Panc1 (cell line): ENCODE measurements around the gene ZNF710. TPM values are rescaled to one million over a fixed set of nuclear protein-coding genes. Genes with fewer than 3 reads are reported as not detected.
A peak's percentile ranks its signal among the peaks of the same experiment; 100 is the strongest.
"Not testable (repeated sequence)": the region's sequence is repeated elsewhere in the genome, so short reads cannot be mapped to it uniquely, and the experiment has no call there.

Source experiments
- ATAC-seq: fragments of 200-7000 bp; cut with Tn5 transposase; 2 replicates; pipeline ENCODE4 v1.9.1; 2020; ENCODE audit warnings: mild to moderate bottlenecking, moderate library complexity
- Bru-seq: library from RNA; stranded (reverse); fragments of 400-500 nt; gene quantifications from one replicate; lab custom pipeline; 2021; lab: Mats Ljungman, UMichigan
- BruChase-seq, 2 experiments: library from RNA; stranded (reverse); fragments of 400-500 nt; gene quantifications; one replicate each; lab custom pipeline; 2021; lab: Mats Ljungman, UMichigan
- BruUV-seq: library from RNA; stranded (reverse); fragments of 400-500 nt; replicated peaks from 2 replicates; lab custom pipeline; 2021; lab: Mats Ljungman, UMichigan
- CTCF ChIA-PET: fragments of 300-600 bp; sonication (Branson Sonifier 250); formaldehyde crosslinking; loops from one replicate; lab custom pipeline; 2022; ENCODE audit warnings: antibody characterized with exemption; lab: Charles Lee
- POLR2A ChIA-PET: fragments of 300-600 bp; sonication (Branson Sonifier 250); formaldehyde crosslinking; loops from one replicate; lab custom pipeline; 2022; ENCODE audit warnings: antibody characterized with exemption; lab: Charles Lee
- DNase-seq: peaks from one replicate; pipeline ENCODE4 v3.0.0-alpha.2; 2010; ENCODE audit warnings: low read depth, low spot score
- H3K27ac ChIP-seq: 2 replicates; pipeline ENCODE4 v1.5.1; 2011; ENCODE audit warnings: mild to moderate bottlenecking, low read length, inconsistent platforms
- H3K27me3 ChIP-seq: fragments of 200-500 bp; sonication (Bioruptor generic); 2 replicates; pipeline ENCODE4 v1.6.0; 2014; ENCODE audit warnings: low read length, inconsistent platforms; ENCODE audit not compliant: control insufficient read depth, insufficient read depth
- H3K36me3 ChIP-seq: fragments of 200-500 bp; sonication (Bioruptor generic); 2 replicates; pipeline ENCODE4 v1.5.1; 2014; ENCODE audit warnings: inconsistent platforms, mild to moderate bottlenecking, low read length, moderate library complexity; ENCODE audit not compliant: control insufficient read depth, insufficient read depth
- H3K4me1 ChIP-seq: 2 replicates; pipeline ENCODE4 v1.5.1; 2011; ENCODE audit warnings: inconsistent platforms, mild to moderate bottlenecking, low read length, moderate library complexity; ENCODE audit not compliant: control insufficient read depth, insufficient read depth
- H3K4me3 ChIP-seq, 2 experiments: 2 replicates each; pipeline ENCODE4 v1.5.1; 2011 to 2012; ENCODE audit warnings: low read depth in 2 of 2, low read length in 2 of 2, mild to moderate bottlenecking in 2 of 2, inconsistent platforms in 1 of 2, moderate library complexity in 1 of 2
- H3K9me3 ChIP-seq: fragments of 200-500 bp; sonication (Bioruptor generic); 2 replicates; pipeline ENCODE4 v1.5.1; 2014; ENCODE audit warnings: low read depth, mild to moderate bottlenecking, inconsistent platforms, low read length, moderate library complexity; ENCODE audit not compliant: control insufficient read depth, insufficient read depth
- CTCF ChIP-seq: fragments of 450-650 bp; IDR thresholded peaks from 2 replicates; pipeline ENCODE4 v1.5.1; 2017; ENCODE audit warnings: mild to moderate bottlenecking
- POLR2AphosphoS5 ChIP-seq: IDR thresholded peaks from 2 replicates; pipeline ENCODE4 v1.6.1; 2012; ENCODE audit warnings: mild to moderate bottlenecking, low read depth, low read length, moderate library complexity
- REST ChIP-seq, 2 experiments: IDR thresholded peaks; 2 replicates each; pipeline ENCODE4 v1.6.1; 2011 to 2012; ENCODE audit warnings: low read depth in 2 of 2, control low read depth in 1 of 2, low read length in 1 of 2, mild to moderate bottlenecking in 1 of 2, moderate library complexity in 1 of 2; ENCODE audit not compliant: insufficient read depth in 1 of 2
- SIN3A ChIP-seq: IDR thresholded peaks from 2 replicates; pipeline ENCODE4 v1.6.1; 2012; ENCODE audit warnings: low read depth, mild to moderate bottlenecking, low read length, moderate library complexity, borderline replicate concordance; ENCODE audit not compliant: insufficient read depth
- TCF7L2 ChIP-seq: IDR thresholded peaks from 2 replicates; pipeline ENCODE4 v1.6.1; 2011; ENCODE audit warnings: mild to moderate bottlenecking, low read depth, low read length, inconsistent platforms
- in situ Hi-C: cut with HindIII; loops from 2 replicates; pipeline ENCODE4 v1.10.0; 2016; ENCODE audit warnings: low sequenced_read_pairs, low pct_unique_long_range_greater_than_20kb
- intact Hi-C: fragments of 100-400 bp; cut with micrococcal nuclease; formaldehyde crosslinking; loops from one replicate; pipeline ENCODE4 v1.10.0; 2022; ENCODE audit not compliant: unreplicated experiment
- long read RNA-seq: library from polyadenylated mRNA; unstranded; transcript quantifications from one replicate; pipeline ENCODE4 v2.0.0, GENCODE V29; 2021; ENCODE audit not compliant: unreplicated experiment
- polyA plus RNA-seq: library from polyadenylated mRNA; unstranded; fragments of >200 nt; gene quantifications from one replicate; pipeline ENCODE4 v1.2.1, GENCODE V29; 2012; ENCODE audit warnings: missing spikeins; ENCODE audit not compliant: insufficient read length
- total RNA-seq: library from RNA; stranded (reverse); gene quantifications from one replicate; pipeline ENCODE4 v1.2.1, GENCODE V29; 2021; ENCODE audit not compliant: unreplicated experiment

Gene ZNF710
- total RNA-seq (15.8 TPM), Bru-seq, nascent RNA (percentile 63 among the genes with signal in this experiment), BruChase-seq, experiment 1, labeled RNA remaining after a 2-hour chase (percentile 63 among the genes with signal in this experiment), BruChase-seq, experiment 2, labeled RNA remaining after a 6-hour chase (percentile 63 among the genes with signal in this experiment)
- 14.2 TPM for polyA plus RNA-seq
- long read RNA-seq, partial matches to known transcripts: 9 of 11 reads
- long read RNA-seq, other reads (novel, unspliced or antisense): 1 of 11 reads

- POLR2A ChIA-PET: interaction anchor here (0.7 kb wide), 3 partner anchors 55 to 806 kb away, joined by 4 to 10 read pairs (median 5); no protein-coding TSS in a partner anchor
- Histone ChIP-seq H3K9me3 (no peaks in the 10 kb centered on the region), H3K4me3 (peak within 1 kb of the TSS; percentile 64 to 81), H3K4me1 (peaks cover 61% of the 10 kb centered on the region), H3K27ac (peak within 1 kb of the TSS; percentile 96), H3K27me3 (no peaks in the 10 kb centered on the region), H3K36me3 (no peaks in the 10 kb centered on the region)
- peak; percentile 35 for ATAC-seq
- no TSS peak for BruUV-seq
- DNase-seq: no peak
- TF ChIP-seq CTCF (no peak), POLR2AphosphoS5 (no peak), SIN3A (no peak), TCF7L2 (no peak), REST (IDR thresholded peaks at IDR 0.05; ENCODE audit: insufficient read depth in 1 of 2, low read depth in 2 of 2, low read length in 1 of 2) (no peak)
- in situ Hi-C loops (no loop called here), intact Hi-C loops (loop anchor here (5.0 kb wide), 1 partner anchor 71 kb away; no protein-coding TSS in a partner anchor)
- CTCF ChIA-PET: no interaction called here
These were observed at the start of gene ZNF710 for GRCh38 chr15:90001062-90001682. TSS of gene ZNF710 (plus strand) at chr15:90001324. CDS start at chr15:90067138, 65,814 bp downstream.

- in situ Hi-C loops: no loop called here
- Histone ChIP-seq H3K36me3 (no peaks in the 10 kb centered on the region), H3K4me1 (no peaks in the 10 kb centered on the region), H3K9me3 (no peaks in the 10 kb centered on the region), H3K27me3 (no peaks in the 10 kb centered on the region; the same call in 1 of the 2 replicates), H3K27ac (no peak overlapping the region), H3K4me3 (no peak overlapping the region)
- ChIA-PET POLR2A (no interaction called here), CTCF (no interaction called here)
- ATAC-seq (no peak), DNase-seq (no peak)
- TF ChIP-seq TCF7L2 (no peak), POLR2AphosphoS5 (no peak), SIN3A (no peak), CTCF (no peak), REST (IDR thresholded peaks at IDR 0.05; ENCODE audit: insufficient read depth in 1 of 2, low read depth in 2 of 2, low read length in 1 of 2) (no peak)
- intact Hi-C loops: no loop called here
- no TSS peak for BruUV-seq
These were observed 46.6 kb upstream of the ZNF710 start for GRCh38 chr15:89954541-89954940.

- H3K27ac ChIP-seq, BruUV-seq, intact Hi-C loops, H3K36me3 ChIP-seq, CTCF ChIA-PET, H3K4me3 ChIP-seq, DNase-seq, ATAC-seq, H3K4me1 ChIP-seq, H3K9me3 ChIP-seq, in situ Hi-C loops, H3K27me3 ChIP-seq, POLR2A ChIA-PET: not testable (repeated sequence)
These were observed 45.6 kb upstream of the ZNF710 start for GRCh38 chr15:89955449-89955998.
